ENCODE results near the gene ADAM17.
"Not testable (repeated sequence)": the region's sequence is repeated elsewhere in the genome, so short reads cannot be mapped to it uniquely, and the experiment has no call there.

Gene ADAM17

DNA sequence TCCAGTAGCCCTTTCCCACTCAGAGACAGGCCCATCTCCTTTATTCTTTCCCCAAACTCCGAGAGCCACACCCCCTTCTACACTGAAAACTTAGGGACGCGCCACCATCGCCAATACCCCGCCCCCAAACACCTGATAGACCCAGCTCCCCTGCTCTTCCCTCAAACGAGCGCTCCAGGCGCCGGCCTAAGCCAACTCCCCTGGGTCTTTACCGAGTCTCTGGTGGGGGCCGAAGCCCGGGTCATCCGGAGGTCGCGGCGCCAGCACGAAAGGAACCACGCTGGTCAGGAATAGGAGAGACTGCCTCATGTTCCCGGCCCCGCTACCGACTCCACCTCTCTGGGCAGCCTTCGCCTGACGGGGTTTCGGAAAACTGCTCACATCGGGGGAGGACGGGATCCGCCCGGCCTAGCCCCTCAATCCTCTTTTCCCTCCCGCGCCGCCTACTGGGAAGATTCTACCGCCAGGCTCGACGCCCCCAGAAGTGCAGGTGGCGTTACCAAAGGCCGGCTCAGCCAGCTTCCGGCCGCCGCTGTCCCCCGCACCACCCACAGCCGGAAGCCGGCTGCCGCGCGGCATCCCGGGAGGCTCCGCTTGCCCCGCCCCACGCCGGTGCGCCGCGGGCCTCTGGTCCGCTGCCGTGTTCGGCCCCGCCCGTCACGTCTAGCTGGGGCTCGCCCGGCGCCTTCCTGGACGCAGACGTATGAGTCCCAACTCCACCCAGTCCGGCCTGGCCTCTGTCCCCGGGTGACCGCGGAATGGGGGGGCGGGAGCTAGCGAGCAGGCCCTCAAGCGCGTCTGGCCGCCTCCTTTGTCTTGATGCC, at the start of gene ADAM17:
Gene ADAM17, minus strand, starts transcription at position 534 of the 824 bp plus-strand sequence. Its CDS starts 225 bp downstream, at position 309.
- peak; percentile 98 for DNase-seq (ENCODE audit: low read depth)

GRCh38 chr2:9602412-9602811, 46.8 kb upstream of the ADAM17 start:
- no peak for DNase-seq (ENCODE audit: low read depth)

- DNase-seq (ENCODE audit: low read depth) = no peak
Observed at GRCh38 chr2:9601397-9601796, 45.8 kb upstream of the ADAM17 start.

GRCh38 chr2:9599430-9599829, 43.8 kb upstream of the ADAM17 start:
- no peak for DNase-seq (ENCODE audit: low read depth)

GRCh38 chr2:9596621-9597311, 41.1 kb upstream of the ADAM17 start:
- no peak for DNase-seq (ENCODE audit: low read depth)

DNA sequence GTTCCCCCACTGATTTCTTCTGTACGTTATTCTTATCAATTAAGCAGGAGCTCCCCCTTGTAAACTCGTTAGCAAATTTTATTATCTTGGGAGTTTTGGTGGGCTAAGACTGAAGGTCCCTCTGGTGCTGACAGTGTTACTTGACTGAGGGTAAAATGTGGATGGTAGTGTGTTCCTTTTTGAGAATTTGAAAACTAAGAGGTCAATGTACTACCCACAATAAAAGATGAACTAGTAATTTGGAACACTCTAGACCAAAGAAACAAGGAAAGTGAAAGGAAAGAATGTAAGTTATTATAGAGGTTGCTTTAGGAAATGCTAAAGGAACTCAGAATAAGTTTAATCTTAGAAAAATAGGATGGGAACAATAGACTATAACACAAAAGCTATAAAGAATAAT, 40.1 kb upstream of the ADAM17 start:
- DNase-seq (ENCODE audit: low read depth) = no peak

DNA sequence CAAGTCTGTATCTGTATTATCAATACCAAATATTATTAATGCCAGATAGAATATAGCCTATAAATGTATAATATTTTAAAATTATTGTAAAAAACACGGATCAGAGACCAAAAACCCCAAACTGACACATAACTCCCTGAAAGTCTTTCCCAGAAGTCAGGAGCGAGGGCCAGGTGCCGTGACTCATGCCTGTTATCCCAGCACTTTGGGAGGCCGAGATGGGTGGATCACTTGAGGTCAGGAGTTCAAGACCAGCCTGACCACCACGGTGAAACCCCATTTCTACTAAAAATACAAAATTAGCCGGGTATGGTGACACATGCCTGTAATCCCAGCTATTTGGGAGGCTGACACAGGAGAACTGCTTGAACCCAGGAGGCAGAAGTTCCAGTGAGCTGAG, 39.6 kb upstream of the ADAM17 start:
- not testable (repeated sequence) for DNase-seq (ENCODE audit: low read depth)

DNA sequence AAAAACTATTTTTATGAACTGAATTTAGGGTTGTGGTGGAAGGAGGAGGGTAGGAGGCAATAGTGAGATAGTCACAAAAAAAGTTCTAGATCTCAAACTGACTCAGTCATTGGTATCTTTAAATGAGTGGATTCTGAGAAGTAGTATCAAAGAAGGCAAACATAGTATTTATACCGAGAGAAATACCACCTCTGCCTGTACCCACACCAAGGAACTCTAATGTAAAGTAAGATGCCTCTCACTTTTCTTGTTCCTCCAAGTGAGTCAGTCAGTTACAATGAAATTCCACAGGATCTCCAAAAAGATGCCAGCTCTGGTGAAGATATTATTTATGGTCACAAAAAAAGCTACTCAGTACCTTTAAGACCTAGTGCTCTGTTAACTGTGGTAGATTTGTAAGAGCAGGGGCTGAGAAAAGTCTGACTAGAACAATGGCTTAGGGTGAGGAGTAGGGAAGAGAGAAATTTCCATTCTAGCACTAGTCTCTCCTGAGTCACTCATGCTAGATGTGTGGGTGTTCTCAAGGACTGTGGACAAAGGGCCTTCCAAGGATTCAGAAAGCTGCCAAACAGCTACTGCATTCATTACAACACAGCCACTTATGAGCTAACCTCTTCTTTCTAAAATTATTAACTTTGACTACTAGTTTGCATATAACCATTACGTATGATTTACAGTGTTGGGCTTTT, 38.9 kb upstream of the ADAM17 start:
- DNase-seq (ENCODE audit: low read depth) = peak; percentile 79

- no peak for DNase-seq (ENCODE audit: low read depth)
Observed at GRCh38 chr2:9593925-9594324, 38.3 kb upstream of the ADAM17 start.

GRCh38 chr2:9592699-9593098, 37.1 kb upstream of the ADAM17 start:
- no peak for DNase-seq (ENCODE audit: low read depth)

DNA sequence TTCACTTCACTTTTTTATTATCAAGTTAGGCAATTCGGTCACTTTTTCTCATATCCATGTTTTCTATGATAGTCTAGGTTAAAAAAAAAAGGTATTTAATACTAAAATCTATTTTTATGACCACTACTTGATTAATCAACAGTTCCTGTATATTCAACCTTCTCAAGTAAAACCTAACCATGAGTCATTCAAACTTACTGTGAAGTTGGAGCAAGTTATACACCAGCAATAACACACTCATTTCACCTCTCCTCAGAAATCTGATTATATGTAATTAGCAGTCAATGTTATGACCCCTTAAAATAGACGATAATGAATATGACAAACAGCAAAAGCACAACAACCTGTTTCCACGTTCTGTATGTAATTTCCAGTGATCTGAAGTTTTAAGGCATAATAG, 35.0 kb upstream of the ADAM17 start:
- DNase-seq (ENCODE audit: low read depth) = no peak

DNA sequence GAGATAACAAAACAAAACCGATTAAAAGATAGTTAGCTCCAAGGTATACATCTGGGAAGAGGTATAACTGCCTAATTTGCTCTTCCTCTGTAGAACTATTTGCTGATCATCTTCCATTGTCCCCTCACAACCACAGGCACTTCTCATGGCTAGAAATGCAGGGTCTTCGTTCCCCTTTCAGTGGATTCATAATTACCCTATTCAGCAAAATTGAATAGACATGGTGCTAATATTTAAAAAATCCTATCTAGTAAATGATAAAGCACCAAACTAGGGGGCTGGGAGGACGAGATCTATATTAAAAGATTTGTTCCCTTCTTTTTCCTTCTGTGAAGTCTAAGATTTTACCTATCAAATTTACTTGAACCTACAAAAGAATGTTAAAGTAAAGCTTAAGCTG, 30.8 kb upstream of the ADAM17 start:
- no peak for DNase-seq (ENCODE audit: low read depth)

DNA sequence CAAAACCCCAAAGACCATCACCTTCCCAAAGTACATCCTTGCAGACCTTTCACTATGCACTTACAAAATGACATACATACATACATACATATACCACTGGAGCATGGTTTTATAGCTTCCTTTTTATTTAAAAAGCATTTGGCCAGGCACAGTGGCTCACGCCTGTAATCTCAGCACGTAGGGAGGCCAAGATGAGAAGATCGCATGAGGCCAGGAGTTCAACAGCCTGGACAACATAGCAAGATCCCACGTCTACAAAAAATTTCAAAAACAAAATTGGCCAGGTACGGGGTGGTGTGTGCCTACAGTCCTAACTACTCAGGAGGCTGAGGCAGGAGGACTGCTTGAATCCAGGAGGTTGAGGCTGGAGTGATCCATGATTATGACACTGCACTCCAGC, 29.9 kb upstream of the ADAM17 start:
- DNase-seq (ENCODE audit: low read depth) = no peak

DNA sequence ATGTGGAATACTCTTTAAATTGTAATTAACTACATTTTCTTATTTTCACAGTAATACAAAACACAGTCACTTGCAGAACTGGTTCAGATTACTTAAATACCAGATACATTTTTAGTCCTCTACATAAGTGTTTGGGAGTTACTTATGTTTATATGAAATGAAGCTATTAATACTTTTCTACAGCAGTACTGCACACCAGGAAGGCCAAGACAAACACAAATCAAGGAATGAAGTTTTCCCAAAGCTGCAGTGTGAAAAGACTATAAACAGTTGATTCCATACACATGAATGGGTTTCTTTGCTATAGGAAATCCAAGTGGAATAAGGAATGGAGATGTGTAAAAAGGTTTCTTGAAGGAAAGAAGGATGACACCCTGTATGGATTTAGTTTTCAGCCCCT, 29.3 kb upstream of the ADAM17 start:
- peak; percentile 65 for DNase-seq (ENCODE audit: low read depth)

- no peak for DNase-seq (ENCODE audit: low read depth)
Observed at GRCh38 chr2:9582624-9583023, 27.0 kb upstream of the ADAM17 start.

DNA sequence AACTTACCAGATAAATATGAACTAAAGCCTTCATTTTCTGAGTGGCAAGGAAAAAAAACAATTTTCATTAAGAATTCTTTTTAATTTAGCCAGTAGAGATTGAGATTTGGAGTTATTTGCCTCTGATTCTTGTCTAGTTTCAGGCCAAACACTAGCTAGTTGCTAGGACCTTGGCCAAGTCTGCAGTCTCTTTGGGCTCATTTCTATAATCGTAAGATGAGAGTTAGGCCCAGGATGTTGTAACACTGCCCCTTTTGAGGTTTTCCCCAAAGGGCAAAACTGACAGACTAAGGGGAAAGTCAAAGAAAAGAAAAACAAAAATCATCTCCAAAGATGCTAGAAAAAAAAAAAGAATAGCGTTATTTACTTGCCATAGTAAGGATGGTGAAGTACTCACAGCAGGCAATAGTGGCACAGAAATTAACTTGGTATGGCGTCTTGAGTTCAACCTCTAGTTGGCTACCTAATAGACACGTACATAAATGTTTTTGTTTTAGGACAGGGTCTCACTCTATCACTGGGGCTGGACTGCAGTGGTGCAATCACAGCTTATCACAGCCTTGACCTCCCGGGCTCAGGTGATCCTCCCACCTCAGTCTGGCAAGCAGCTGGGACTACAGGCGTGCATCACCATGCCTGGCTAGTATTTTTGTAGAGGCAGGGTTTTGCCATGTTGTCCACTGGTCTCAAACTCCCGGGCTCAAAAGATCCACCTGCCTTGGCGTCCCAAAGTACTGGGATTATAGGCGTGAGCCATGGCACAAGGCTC, 23.0 kb upstream of the ADAM17 start:
- DNase-seq (ENCODE audit: low read depth) = no peak

- DNase-seq (ENCODE audit: low read depth) = peak; percentile 26
Observed at GRCh38 chr2:9574331-9574730, 18.7 kb upstream of the ADAM17 start.

DNA sequence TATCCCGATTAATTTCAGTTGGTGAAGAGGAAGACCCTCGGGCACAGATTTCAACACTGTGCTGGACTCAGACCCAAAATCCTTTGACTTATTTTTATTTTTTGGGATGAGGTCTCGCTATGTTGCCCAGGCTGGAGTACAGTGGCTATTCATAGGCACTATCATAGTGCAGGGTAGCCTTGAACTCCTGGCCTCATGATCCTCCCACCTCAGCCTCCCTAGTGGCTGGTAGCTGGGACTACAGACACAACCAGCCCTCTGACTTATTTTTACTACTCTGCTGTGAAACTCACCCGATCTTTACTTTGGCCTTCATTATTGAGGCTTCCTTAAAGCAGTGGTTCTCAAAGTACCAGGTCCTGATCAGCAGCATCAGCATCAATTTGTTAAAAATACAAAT, 18.2 kb upstream of the ADAM17 start:
- DNase-seq (ENCODE audit: low read depth) = peak; percentile 3

DNA sequence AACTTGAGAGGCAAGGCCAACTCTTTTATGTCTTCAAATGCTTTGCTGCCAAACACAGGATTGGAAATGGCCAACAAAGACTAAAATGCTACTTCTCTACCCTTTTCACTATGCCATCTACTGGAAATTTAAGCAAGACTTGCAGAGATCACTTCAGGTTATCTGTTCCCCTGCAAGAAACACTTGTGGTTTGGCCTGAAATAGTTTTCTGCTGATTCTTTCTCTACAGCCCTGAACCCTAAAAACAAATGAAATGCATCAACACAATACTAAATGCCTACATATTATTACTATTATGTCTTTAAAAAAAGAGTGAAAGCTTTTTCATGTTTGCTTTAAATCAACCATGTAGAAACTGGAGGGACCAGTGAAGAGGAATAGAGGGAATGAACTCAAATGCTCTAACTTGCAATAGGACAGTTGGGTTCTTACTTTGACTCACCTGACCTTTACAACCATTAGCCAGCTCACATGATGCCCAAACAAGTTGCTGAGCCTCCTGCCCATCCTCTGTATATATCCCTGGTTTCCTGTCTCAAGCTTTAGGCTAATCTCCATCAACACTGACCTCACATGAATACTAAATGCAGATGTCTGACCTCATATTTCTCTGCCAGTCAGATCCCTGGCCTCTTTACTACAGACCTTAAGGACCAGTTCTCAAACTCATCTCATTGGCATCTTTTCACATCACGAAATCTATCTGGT, 17.5 kb upstream of the ADAM17 start:
- peak; percentile 41 for DNase-seq (ENCODE audit: low read depth)

DNA sequence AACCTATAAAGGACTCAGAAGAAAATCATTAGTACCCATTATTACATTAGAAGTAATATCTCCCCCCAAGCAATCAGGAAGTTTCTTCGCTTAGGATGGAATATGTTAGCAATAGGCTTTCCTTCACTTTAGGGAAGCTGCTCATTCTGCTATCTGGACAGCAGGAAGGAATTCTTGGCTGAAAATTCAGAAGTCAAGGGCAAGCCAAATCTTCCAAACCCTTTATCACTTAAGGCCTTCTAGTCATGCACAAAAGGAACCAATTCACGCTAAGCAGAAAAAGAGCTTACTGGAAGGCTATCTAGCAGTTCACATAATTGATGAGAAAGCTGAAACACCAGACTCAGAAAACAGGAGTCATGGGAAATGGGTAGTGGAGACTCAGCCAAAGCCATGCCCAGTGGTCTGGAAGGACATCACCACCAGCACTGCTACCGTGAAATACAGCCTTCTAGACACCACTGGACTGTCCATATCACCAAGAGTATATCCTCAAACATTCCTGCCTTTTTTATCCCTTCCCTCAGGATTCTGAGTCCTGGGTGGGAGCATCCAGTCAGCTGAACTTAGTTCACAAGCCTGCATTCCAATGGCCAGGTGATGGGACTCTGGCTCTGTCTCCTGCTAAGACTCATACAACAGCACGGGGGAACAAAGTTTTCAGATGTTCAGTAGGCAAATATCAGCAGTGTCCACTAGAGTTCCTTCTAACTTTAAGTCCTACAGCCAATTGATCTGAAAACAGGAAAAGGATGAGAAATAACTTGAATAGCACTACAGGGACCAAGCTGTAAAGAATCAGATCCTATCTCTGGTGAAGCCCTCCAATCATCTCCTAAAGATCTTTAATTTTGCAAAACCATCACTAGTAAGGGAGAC, 14.8 kb upstream of the ADAM17 start:
- DNase-seq (ENCODE audit: low read depth) = no peak

Data from EH (cell line).